H1 (cell line): ENCODE data around the gene MANBA. TPM values are rescaled to one million over a fixed set of nuclear protein-coding genes. Genes with fewer than 3 reads are reported as not detected.

Source experiments
- CTCF ChIA-PET: fragments of 300-600 bp; sonication (Branson Sonifier 250); formaldehyde crosslinking; loops from one replicate; lab custom pipeline; 2021; ENCODE audit not compliant: partially characterized antibody; lab: Charles Lee
- POLR2A ChIA-PET: fragments of 300-600 bp; sonication (Branson Sonifier 250); formaldehyde crosslinking; loops from one replicate; lab custom pipeline; 2021; ENCODE audit warnings: inconsistent platforms; ENCODE audit not compliant: partially characterized antibody; lab: Charles Lee
- DNase-seq, 2 experiments: peaks; one replicate each; pipeline versions ENCODE4 v3.0.0 to v3.0.0-alpha.2; 2010 to 2022; ENCODE audit warnings: low spot score in 2 of 2, low read depth in 1 of 2, mixed read lengths in 1 of 2
- FAIRE-seq: peaks from 2 replicates; lab custom pipeline; 2011; peaks lifted over from hg19 to GRCh38; lab: Jason Lieb, UNC
- H2AFZ ChIP-seq: 2 replicates; pipeline ENCODE4 v1.8.1; 2012; ENCODE audit warnings: low read length, inconsistent platforms
- H2AK5ac ChIP-seq: 2 replicates; pipeline ENCODE4 v1.6.1; 2013; ENCODE audit warnings: low read depth, low read length
- H2BK120ac ChIP-seq: replicated peaks from 2 replicates; pipeline ENCODE3; 2013; ENCODE audit warnings: low read depth, low read length, inconsistent platforms
- H2BK12ac ChIP-seq: 2 replicates; pipeline ENCODE4 v1.6.1; 2013; ENCODE audit warnings: low read depth, low read length
- H2BK15ac ChIP-seq: 2 replicates; pipeline ENCODE4 v1.6.1; 2013; ENCODE audit warnings: low read length
- H2BK20ac ChIP-seq: 2 replicates; pipeline ENCODE4 v1.6.1; 2013; ENCODE audit warnings: low read length
- H2BK5ac ChIP-seq: 2 replicates; pipeline ENCODE4 v1.6.1; 2013; ENCODE audit warnings: low read depth, low read length
- H3K14ac ChIP-seq: 2 replicates; pipeline ENCODE4 v1.6.1; 2013; ENCODE audit warnings: inconsistent platforms; ENCODE audit not compliant: insufficient read length
- H3K18ac ChIP-seq: 2 replicates; pipeline ENCODE4 v1.6.1; 2013; ENCODE audit warnings: low read length; ENCODE audit errors: extremely low read depth
- H3K23ac ChIP-seq: 2 replicates; pipeline ENCODE4 v1.6.1; 2013; ENCODE audit warnings: inconsistent platforms; ENCODE audit not compliant: insufficient read length
- H3K23me2 ChIP-seq: 2 replicates; pipeline ENCODE4 v1.6.1; 2013; ENCODE audit warnings: low read depth, low read length
- H3K27ac ChIP-seq: 2 replicates; pipeline ENCODE4 v1.6.1; 2011; ENCODE audit warnings: low read depth, low read length, inconsistent platforms
- H3K27me3 ChIP-seq, 4 experiments: replicated peaks in 1 of 4; 1 replicate in 1 of 4; 2 replicates in 3 of 4; pipeline versions ENCODE4 v1.6.1 to v1.8.1; 2011 to 2013; ENCODE audit warnings: low read length in 3 of 4, mild to moderate bottlenecking in 3 of 4, inconsistent platforms in 2 of 4, mixed read lengths in 2 of 4, moderate library complexity in 1 of 4; ENCODE audit not compliant: control insufficient read depth in 3 of 4, insufficient read depth in 3 of 4; ENCODE audit errors: extremely low read depth in 1 of 4
- H3K36me3 ChIP-seq, 4 experiments: 2 replicates each; pipeline versions ENCODE4 v1.6.1 to v1.8.1; 2011 to 2013; ENCODE audit warnings: mild to moderate bottlenecking in 4 of 4, low read length in 3 of 4, moderate library complexity in 2 of 4, control low read depth in 1 of 4, inconsistent platforms in 1 of 4; ENCODE audit not compliant: insufficient read depth in 4 of 4, control insufficient read depth in 2 of 4
- H3K4ac ChIP-seq: replicated peaks from 2 replicates; pipeline ENCODE3; 2013; ENCODE audit warnings: low read length, low read depth, mixed read lengths, inconsistent platforms; ENCODE audit not compliant: insufficient read length
- H3K4me1 ChIP-seq, 4 experiments: replicated peaks in 1 of 4; 1 replicate in 1 of 4; 2 replicates in 3 of 4; pipeline versions ENCODE4 v1.6.1 to v1.8.1; 2011 to 2013; ENCODE audit warnings: low read length in 3 of 4, inconsistent platforms in 2 of 4, mixed read lengths in 1 of 4; ENCODE audit not compliant: insufficient read depth in 4 of 4, control insufficient read depth in 3 of 4
- H3K4me2 ChIP-seq, 2 experiments: 2 replicates each; pipeline versions ENCODE4 v1.6.1 to v1.8.1; 2011 to 2013; ENCODE audit warnings: low read depth in 2 of 2, low read length in 2 of 2, control low read depth in 1 of 2, inconsistent platforms in 1 of 2, mild to moderate bottlenecking in 1 of 2; ENCODE audit not compliant: insufficient read depth in 1 of 2
- H3K4me3 ChIP-seq, 4 experiments: fragments of 200-600, 300-600 bp in 1 of 4; sonication (generic), shearing (Covaris generic), sonication (Bioruptor Twin) in 1 of 4; 2 replicates each; pipeline versions ENCODE4 v1.5.1 to v1.8.1; 2011 to 2016; ENCODE audit warnings: low read length in 4 of 4, low read depth in 3 of 4, control low read depth in 2 of 4, inconsistent platforms in 2 of 4, mild to moderate bottlenecking in 2 of 4, mixed read lengths in 1 of 4, moderate library complexity in 1 of 4; ENCODE audit not compliant: insufficient read depth in 2 of 4; ENCODE audit errors: extremely low read depth in 1 of 4
- H3K56ac ChIP-seq: replicated peaks from 2 replicates; pipeline ENCODE3; 2013; ENCODE audit warnings: low read depth, mild to moderate bottlenecking, mixed read lengths, low read length, inconsistent platforms; ENCODE audit not compliant: insufficient read length
- H3K79me1 ChIP-seq: 2 replicates; pipeline ENCODE4 v1.6.1; 2013; ENCODE audit warnings: low read depth, low read length, control low read depth
- H3K79me2 ChIP-seq, 2 experiments: 2 replicates each; pipeline versions ENCODE4 v1.6.1 to v1.8.1; 2012 to 2013; ENCODE audit warnings: low read length in 2 of 2, mild to moderate bottlenecking in 2 of 2, inconsistent platforms in 1 of 2; ENCODE audit not compliant: insufficient read depth in 2 of 2, control insufficient read depth in 1 of 2
- H3K9ac ChIP-seq, 4 experiments: replicated peaks in 1 of 4; 1 replicate in 1 of 4; 2 replicates in 3 of 4; pipeline versions ENCODE4 v1.6.1 to v1.8.1; 2011 to 2013; ENCODE audit warnings: low read depth in 3 of 4, low read length in 3 of 4, control low read depth in 2 of 4, mild to moderate bottlenecking in 2 of 4, moderate library complexity in 2 of 4, inconsistent platforms in 1 of 4; ENCODE audit errors: extremely low read depth in 1 of 4
- H3K9me3 ChIP-seq, 2 experiments: 2 replicates each; pipeline versions ENCODE4 v1.6.1 to v1.8.1; 2012 to 2013; ENCODE audit warnings: mild to moderate bottlenecking in 2 of 2, moderate library complexity in 2 of 2, control low read depth in 1 of 2, inconsistent platforms in 1 of 2, low read depth in 1 of 2, low read length in 1 of 2, mixed read lengths in 1 of 2; ENCODE audit not compliant: insufficient read depth in 2 of 2
- H4K20me1 ChIP-seq, 2 experiments: replicated peaks in 1 of 2; 2 replicates each; pipeline versions ENCODE3 to v1.8.1; 2011 to 2013; ENCODE audit warnings: inconsistent platforms in 2 of 2, low read length in 2 of 2, mild to moderate bottlenecking in 1 of 2; ENCODE audit not compliant: insufficient read depth in 2 of 2, control insufficient read depth in 1 of 2
- H4K5ac ChIP-seq: 2 replicates; pipeline ENCODE4 v1.6.1; 2013; ENCODE audit warnings: low read length, low read depth, mixed read lengths, inconsistent platforms; ENCODE audit not compliant: insufficient read length
- H4K8ac ChIP-seq: 2 replicates; pipeline ENCODE4 v1.8.0; 2013; ENCODE audit warnings: mild to moderate bottlenecking, moderate library complexity, low read length, inconsistent platforms; ENCODE audit not compliant: insufficient read depth; ENCODE audit errors: extremely low read depth
- H4K91ac ChIP-seq: replicated peaks from 2 replicates; pipeline ENCODE3; 2013; ENCODE audit warnings: low read length, mixed read lengths, inconsistent platforms; ENCODE audit not compliant: insufficient read length
- BACH1 ChIP-seq: IDR thresholded peaks from 2 replicates; pipeline ENCODE4 v1.6.1; 2012; ENCODE audit warnings: low read length, improper control_type of control experiment
- BCL11A ChIP-seq, 2 experiments: IDR thresholded peaks; one replicate each; pipeline ENCODE4 v1.6.1; 2011; ENCODE audit warnings: low read depth in 2 of 2, low read length in 2 of 2, mild to moderate bottlenecking in 2 of 2
- CEBPB ChIP-seq: IDR thresholded peaks from 2 replicates; pipeline ENCODE4 v1.6.1; 2012; ENCODE audit warnings: low read depth, low read length
- EGR1 ChIP-seq: IDR thresholded peaks from 2 replicates; pipeline ENCODE4 v1.6.1; 2011; ENCODE audit warnings: low read depth, low read length, borderline replicate concordance
- HDAC6 ChIP-seq: IDR thresholded peaks from one replicate; pipeline ENCODE4 v1.7.1; 2012; ENCODE audit warnings: low read depth, mild to moderate bottlenecking, inconsistent platforms, low read length, moderate library complexity
- KDM5A ChIP-seq: fragments of 200-600 bp; IDR thresholded peaks from 2 replicates; pipeline ENCODE4 v1.7.1; 2012; ENCODE audit warnings: mild to moderate bottlenecking, low read length, inconsistent platforms, mixed read lengths
- POLR2AphosphoS5 ChIP-seq: IDR thresholded peaks from 2 replicates; pipeline ENCODE4 v1.6.1; 2011; ENCODE audit warnings: low read depth, low read length
- RFX5 ChIP-seq: IDR thresholded peaks from 2 replicates; pipeline ENCODE4 v1.6.1; 2011; ENCODE audit warnings: low read depth, low read length, improper control_type of control experiment, borderline replicate concordance
- RXRA ChIP-seq: IDR thresholded peaks from 2 replicates; pipeline ENCODE4 v1.6.1; 2011; ENCODE audit warnings: low read depth, mild to moderate bottlenecking, low read length, moderate library complexity; ENCODE audit not compliant: insufficient read depth
- SIN3A ChIP-seq, 2 experiments: IDR thresholded peaks in 1 of 2; conservative IDR thresholded peaks in 1 of 2; 2 replicates each; pipeline ENCODE4 v1.6.1; 2011 to 2012; ENCODE audit warnings: low read length in 2 of 2, improper control_type of control experiment in 1 of 2, low read depth in 1 of 2, mild to moderate bottlenecking in 1 of 2
- SIX5 ChIP-seq: IDR thresholded peaks from 2 replicates; pipeline ENCODE4 v1.6.1; 2011; ENCODE audit warnings: mild to moderate bottlenecking, low read depth, low read length
- TCF12 ChIP-seq: IDR thresholded peaks from 2 replicates; pipeline ENCODE4 v1.6.1; 2011; ENCODE audit warnings: low read depth, mild to moderate bottlenecking, low read length
- ZNF274 ChIP-seq: IDR thresholded peaks from 2 replicates; pipeline ENCODE4 v1.7.0; 2012; ENCODE audit warnings: low read length, borderline replicate concordance; ENCODE audit errors: extremely low read depth
- WGBS, 2 experiments: shearing (Covaris generic) in 1 of 2; methylation state at CpG; one replicate each; pipeline versions ENCODE4 v1.1.6 to v1.1.7; 2013 to 2015; ENCODE audit warnings: low lambda C conversion rate in 2 of 2, mixed read lengths in 2 of 2, inconsistent platforms in 1 of 2, low coverage in 1 of 2, missing lambda C conversion rate in 1 of 2; ENCODE audit not compliant: insufficient replicate concordance in 2 of 2, insufficient coverage in 1 of 2, insufficient read length in 1 of 2; ENCODE audit errors: extremely low coverage in 1 of 2, missing lambda C conversion rate in 1 of 2; 5-methylcytosine and 5-hydroxymethylcytosine counted together
- polyA plus RNA-seq, 7 experiments: library from polyadenylated mRNA; depleted of rRNA in 3 of 7; stranded (reverse) in 5 of 7; unstranded in 2 of 7; fragments of >200 nt in 5 of 7; fragments of 200-250 nt in 2 of 7; gene quantifications; 1 replicate in 5 of 7; 2 replicates in 1 of 7; 4 replicates in 1 of 7; pipeline versions ENCODE4 v1.2.1 to v1.2.3, GENCODE V29; 2011 to 2013; ENCODE audit warnings: missing spikeins in 2 of 7, mixed read lengths in 2 of 7
- total RNA-seq: library from RNA; stranded (reverse); fragmentation: NEBNext Ultra II Directional; extraction: Animal tissue kit (Norgen Biotek cat#: 25700); gene quantifications from 2 replicates; pipeline ENCODE4 v1.2.1, GENCODE V29; 2021
- TF ChIP-seq, protein P1 (sequence below): IDR thresholded peaks from 2 replicates; pipeline ENCODE4 v1.6.1; 2012; ENCODE audit warnings: inconsistent platforms
- TF ChIP-seq, protein P2 (sequence below): IDR thresholded peaks from 2 replicates; pipeline ENCODE4 v1.6.1; 2012; ENCODE audit warnings: inconsistent platforms

The MANBA gene
- total and polyA plus RNA-seq, 2 of the 8 experiments (the other 6 are each of a cell fraction or from before 2014, with no cell fraction given) = 22.9 to 27.8 TPM

DNA sequence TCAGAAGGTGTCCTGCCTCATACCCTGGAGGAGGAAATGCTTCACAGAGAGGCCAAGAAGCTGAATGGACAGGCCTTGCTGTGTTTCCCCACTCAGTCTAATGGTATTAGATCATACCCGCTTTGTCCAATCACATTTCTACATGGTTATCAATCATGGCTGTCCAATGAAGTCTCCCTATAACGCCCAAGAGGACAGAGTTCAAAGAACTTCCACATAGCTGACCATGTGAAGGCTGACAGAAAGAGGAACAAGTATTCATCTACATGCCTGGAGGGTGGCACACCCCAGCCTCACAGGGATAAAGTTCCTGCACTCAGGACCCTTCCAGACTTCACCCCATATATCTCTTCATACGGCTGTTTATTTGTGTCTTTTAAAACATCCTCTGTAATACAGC, 123.4 kb downstream of the MANBA start:
- Histone ChIP-seq H3K56ac (no peak overlapping the region), H3K23ac (no peak overlapping the region), H3K23me2 (0 out of 2 replicates have a peak, but pooled peaks cover 2% of the 10 kb centered on the region), H2BK12ac (no peak overlapping the region), H4K8ac (no peak overlapping the region), H3K36me3 (peaks cover 0 to 16% (median 5%) of the 10 kb centered on the region in 4 experiments; a peak in 6 of 8 replicates), H2AK5ac (no peak overlapping the region), H4K91ac (no peak overlapping the region), H3K4ac (no peak overlapping the region), H3K9me3 (no peaks in the 10 kb centered on the region), H2BK15ac (no peak overlapping the region), H3K79me1 (no peaks in the 10 kb centered on the region), H4K5ac (no peak overlapping the region), H3K27me3 (no peaks in the 10 kb centered on the region), H3K4me3 (no peak overlapping the region), H3K14ac (no peak overlapping the region), H2BK120ac (no peak overlapping the region), H2AFZ (no peak overlapping the region), H3K4me2 (no peak overlapping the region), H2BK5ac (no peak overlapping the region), H3K4me1 (no peaks in the 10 kb centered on the region), H3K27ac (no peak overlapping the region), H3K79me2 (no peaks in the 10 kb centered on the region), H2BK20ac (no peak overlapping the region), H4K20me1 (no peaks in the 10 kb centered on the region), H3K18ac (no peak overlapping the region), H3K9ac (no peak overlapping the region)
- ChIA-PET POLR2A (no interaction called here), CTCF (interaction anchor here (0.8 to 1.3 kb wide), 3 partner anchors 13 to 26 kb away, joined by 3 read pairs; no protein-coding TSS in a partner anchor)
- DNase-seq = no peak
- TF ChIP-seq, protein P1, sequence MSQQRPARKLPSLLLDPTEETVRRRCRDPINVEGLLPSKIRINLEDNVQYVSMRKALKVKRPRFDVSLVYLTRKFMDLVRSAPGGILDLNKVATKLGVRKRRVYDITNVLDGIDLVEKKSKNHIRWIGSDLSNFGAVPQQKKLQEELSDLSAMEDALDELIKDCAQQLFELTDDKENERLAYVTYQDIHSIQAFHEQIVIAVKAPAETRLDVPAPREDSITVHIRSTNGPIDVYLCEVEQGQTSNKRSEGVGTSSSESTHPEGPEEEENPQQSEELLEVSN = no peak
- no peak for TF ChIP-seq BACH1
- TF ChIP-seq, protein P2, sequence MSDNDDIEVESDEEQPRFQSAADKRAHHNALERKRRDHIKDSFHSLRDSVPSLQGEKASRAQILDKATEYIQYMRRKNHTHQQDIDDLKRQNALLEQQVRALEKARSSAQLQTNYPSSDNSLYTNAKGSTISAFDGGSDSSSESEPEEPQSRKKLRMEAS = no peak
- TF ChIP-seq KDM5A = no peak
- no peak for TF ChIP-seq CEBPB
- no peak for TF ChIP-seq SIN3A (conservative IDR thresholded peaks at IDR 0.05 in 1 of 2, IDR thresholded peaks at IDR 0.05 in 1 of 2; ENCODE audit: low read depth in 1 of 2, low read length in 2 of 2)
- no peak for TF ChIP-seq ZNF274
- TF ChIP-seq RXRA = no peak
- TF ChIP-seq EGR1 = no peak
- TF ChIP-seq HDAC6 = no peak
- TF ChIP-seq RFX5 = no peak
- no peak for TF ChIP-seq POLR2AphosphoS5
- TF ChIP-seq SIX5 = no peak
- TF ChIP-seq BCL11A (IDR thresholded peaks at IDR 0.05; ENCODE audit: low read depth in 2 of 2, low read length in 2 of 2) = no peak
- no peak for TF ChIP-seq TCF12
- no peak for FAIRE-seq
- 85% methylated on average over 3 of the region's 3 CpGs; no CpG with 5 or more reads in 1 of the 2 experiments for WGBS, 2 experiments
